ENCODE results near the gene AOX1. TPM values are rescaled to one million over a fixed set of nuclear protein-coding genes. Genes with fewer than 3 reads are reported as not detected.

AOX1 gene
- total RNA-seq, 1 experiment from 2014 or later: 0.71 TPM

- no peaks in the 10 kb centered on the region for H3K9me3 ChIP-seq (ENCODE audit: control insufficient read depth in 1 of 2, insufficient read depth in 1 of 2, low read depth in 1 of 2, low read length in 2 of 2)
- CTCF ChIA-PET: interaction anchor here (1.4 kb wide), 1 partner anchor 14 kb away, joined by 3 read pairs; no protein-coding TSS in a partner anchor
- no peak overlapping the region for H3K4me3 ChIP-seq (replicated peaks in 1 of 2; ENCODE audit: low read depth in 1 of 2, low read length in 2 of 2)
- no peaks in the 10 kb centered on the region for H3K79me2 ChIP-seq (ENCODE audit: insufficient read depth, low read length)
- H3K4me1 ChIP-seq (ENCODE audit: control insufficient read depth in 1 of 2, insufficient read depth in 2 of 2, low read length in 2 of 2): peaks cover 0 to 7% of the 10 kb centered on the region in 2 experiments; a peak in 2 of 4 replicates
- DNase-seq (ENCODE audit: low read depth, low spot score): no peak
- intact Hi-C loops (cut with micrococcal nuclease): no loop called here
- H3K36me3 ChIP-seq (ENCODE audit: control insufficient read depth in 1 of 2, insufficient read depth in 2 of 2, low read length in 2 of 2): no peaks in the 10 kb centered on the region
- no peaks in the 10 kb centered on the region for H3K27me3 ChIP-seq (ENCODE audit: insufficient read depth, low read length)
- H2AFZ ChIP-seq (ENCODE audit: low read depth, low read length, poor library complexity, severe bottlenecking): no peak overlapping the region
- RAD21 ChIA-PET (ENCODE audit: low non-redundant PET in 1 of 2, low total read pairs in 2 of 2, uncharacterized antibody in 2 of 2, unreplicated experiment in 2 of 2): no interaction called here
- BruUV-seq (replicated peaks): no TSS peak
- H3K27ac ChIP-seq (ENCODE audit: low read depth, low read length): no peak overlapping the region
- POLR2A ChIA-PET: no interaction called here
- H3K9me2 ChIP-seq (ENCODE audit: insufficient read depth): no peaks in the 10 kb centered on the region
- no peak overlapping the region for H3K4me2 ChIP-seq (ENCODE audit: low read length)
- no peak for TF ChIP-seq EGR1 (IDR thresholded peaks at IDR 0.05; ENCODE audit: low read depth)
- TF ChIP-seq RAD21 (IDR thresholded peaks at IDR 0.05; ENCODE audit: low read depth): no peak
- no peak for TF ChIP-seq REST (IDR thresholded peaks at IDR 0.05; ENCODE audit: low read depth)
- TF ChIP-seq ZNF274 (IDR thresholded peaks at IDR 0.05; ENCODE audit: low read depth, low read length): no peak
- no peak for TF ChIP-seq SP1 (IDR thresholded peaks at IDR 0.05; ENCODE audit: low read depth)
- TF ChIP-seq ELF1 (IDR thresholded peaks at IDR 0.05; ENCODE audit: borderline replicate concordance, low read depth): no peak
- TF ChIP-seq YY1 (IDR thresholded peaks at IDR 0.05; ENCODE audit: extremely low read depth, insufficient replicate concordance, low read depth, low read length): no peak
- no peak overlapping the region for H3K9ac ChIP-seq (ENCODE audit: low read length)
- no peak for ATAC-seq
- no peaks in the 10 kb centered on the region for H4K20me1 ChIP-seq (ENCODE audit: insufficient read depth)
Observed at GRCh38 chr2:200616193-200616592, 30.4 kb downstream of the AOX1 start.
